SK-N-SH treated with all-trans-retinoic acid at 6 μM for 48 hours (cell line): ENCODE data around the gene CPT1A.

Source experiments
- ATAC-seq: fragments of 200-7000 bp; cut with Tn5 transposase; 3 replicates; pipeline ENCODE4 v1.9.1; 2020; ENCODE audit warnings: mild to moderate bottlenecking, moderate library complexity
- BACH2 ChIP-seq: fragments of 250-450 bp; sonication (Bioruptor Pico); IDR thresholded peaks from 2 replicates; pipeline ENCODE4 v1.9.0; 2021; ENCODE audit warnings: mild to moderate bottlenecking, borderline replicate concordance
- CSDC2 ChIP-seq: fragments of 250-450 bp; sonication (Bioruptor Pico); IDR thresholded peaks from 2 replicates; pipeline ENCODE4 v1.5.0; 2020; ENCODE audit warnings: mild to moderate bottlenecking, moderate library complexity
- ESRRG ChIP-seq: fragments of 250-450 bp; sonication (Bioruptor Pico); IDR thresholded peaks from 2 replicates; pipeline ENCODE4 v1.6.1; 2021; ENCODE audit warnings: mild to moderate bottlenecking
- GLIS3 ChIP-seq: fragments of 250-450 bp; sonication (Bioruptor Pico); IDR thresholded peaks from 2 replicates; pipeline ENCODE4 v1.5.0; 2020; ENCODE audit warnings: mild to moderate bottlenecking, moderate library complexity
- ISL1 ChIP-seq: fragments of 250-450 bp; sonication (Bioruptor Pico); IDR thresholded peaks from 2 replicates; pipeline ENCODE4 v2.1.2; 2022; ENCODE audit warnings: mild to moderate bottlenecking, moderate library complexity
- PATZ1 ChIP-seq: fragments of 250-450 bp; sonication (Bioruptor Pico); IDR thresholded peaks from 2 replicates; pipeline ENCODE4 v1.8.0; 2020; ENCODE audit warnings: mild to moderate bottlenecking, moderate library complexity, borderline replicate concordance
- PPARA ChIP-seq: fragments of 250-450 bp; sonication (Bioruptor Pico); IDR thresholded peaks from 2 replicates; pipeline ENCODE4 v1.5.0; 2020; ENCODE audit warnings: mild to moderate bottlenecking, borderline replicate concordance
- SNAI2 ChIP-seq: fragments of 250-450 bp; sonication (Bioruptor Pico); IDR thresholded peaks from 2 replicates; pipeline ENCODE4 v1.5.0; 2020; ENCODE audit warnings: mild to moderate bottlenecking, moderate library complexity
- TCF4 ChIP-seq: fragments of 250-450 bp; sonication (Bioruptor Pico); IDR thresholded peaks from 2 replicates; pipeline ENCODE4 v1.8.0; 2021; ENCODE audit warnings: mild to moderate bottlenecking, moderate library complexity, borderline replicate concordance
- TOX ChIP-seq: fragments of 250-450 bp; sonication (Bioruptor Pico); IDR thresholded peaks from 2 replicates; pipeline ENCODE4 v1.8.0; 2021; ENCODE audit warnings: mild to moderate bottlenecking, moderate library complexity, borderline replicate concordance
- ZFP3 ChIP-seq: fragments of 250-450 bp; sonication (Bioruptor Pico); IDR thresholded peaks from 2 replicates; pipeline ENCODE4 v1.5.0; 2020; ENCODE audit warnings: mild to moderate bottlenecking, moderate library complexity
- ZFP30 ChIP-seq: fragments of 450-650 bp; formaldehyde crosslinking; IDR thresholded peaks from 2 replicates; pipeline ENCODE4 v1.5.0; 2022; ENCODE audit warnings: mild to moderate bottlenecking, moderate library complexity
- ZNF70 ChIP-seq: fragments of 450-650 bp; formaldehyde crosslinking; IDR thresholded peaks from 2 replicates; pipeline ENCODE4 v1.5.0; 2020; ENCODE audit warnings: mild to moderate bottlenecking, moderate library complexity
- TF ChIP-seq, protein P1 (sequence below): fragments of 250-450 bp; sonication (Bioruptor Pico); IDR thresholded peaks from 2 replicates; pipeline ENCODE4 v1.5.0; 2020; ENCODE audit warnings: mild to moderate bottlenecking, moderate library complexity
- TF ChIP-seq, protein P2 (sequence below): fragments of 250-450 bp; sonication (Bioruptor Pico); IDR thresholded peaks from 2 replicates; pipeline ENCODE4 v1.5.1; 2020; ENCODE audit warnings: low read depth, mild to moderate bottlenecking, moderate library complexity
- TF ChIP-seq, protein P3 (sequence below): fragments of 250-450 bp; sonication (Bioruptor Pico); IDR thresholded peaks from 2 replicates; pipeline ENCODE4 v1.5.1; 2021; ENCODE audit warnings: mild to moderate bottlenecking, moderate library complexity

CPT1A gene

GRCh38 chr11:68735646-68736045 lies 106.1 kb downstream of the CPT1A start:
- TF ChIP-seq, protein P1, sequence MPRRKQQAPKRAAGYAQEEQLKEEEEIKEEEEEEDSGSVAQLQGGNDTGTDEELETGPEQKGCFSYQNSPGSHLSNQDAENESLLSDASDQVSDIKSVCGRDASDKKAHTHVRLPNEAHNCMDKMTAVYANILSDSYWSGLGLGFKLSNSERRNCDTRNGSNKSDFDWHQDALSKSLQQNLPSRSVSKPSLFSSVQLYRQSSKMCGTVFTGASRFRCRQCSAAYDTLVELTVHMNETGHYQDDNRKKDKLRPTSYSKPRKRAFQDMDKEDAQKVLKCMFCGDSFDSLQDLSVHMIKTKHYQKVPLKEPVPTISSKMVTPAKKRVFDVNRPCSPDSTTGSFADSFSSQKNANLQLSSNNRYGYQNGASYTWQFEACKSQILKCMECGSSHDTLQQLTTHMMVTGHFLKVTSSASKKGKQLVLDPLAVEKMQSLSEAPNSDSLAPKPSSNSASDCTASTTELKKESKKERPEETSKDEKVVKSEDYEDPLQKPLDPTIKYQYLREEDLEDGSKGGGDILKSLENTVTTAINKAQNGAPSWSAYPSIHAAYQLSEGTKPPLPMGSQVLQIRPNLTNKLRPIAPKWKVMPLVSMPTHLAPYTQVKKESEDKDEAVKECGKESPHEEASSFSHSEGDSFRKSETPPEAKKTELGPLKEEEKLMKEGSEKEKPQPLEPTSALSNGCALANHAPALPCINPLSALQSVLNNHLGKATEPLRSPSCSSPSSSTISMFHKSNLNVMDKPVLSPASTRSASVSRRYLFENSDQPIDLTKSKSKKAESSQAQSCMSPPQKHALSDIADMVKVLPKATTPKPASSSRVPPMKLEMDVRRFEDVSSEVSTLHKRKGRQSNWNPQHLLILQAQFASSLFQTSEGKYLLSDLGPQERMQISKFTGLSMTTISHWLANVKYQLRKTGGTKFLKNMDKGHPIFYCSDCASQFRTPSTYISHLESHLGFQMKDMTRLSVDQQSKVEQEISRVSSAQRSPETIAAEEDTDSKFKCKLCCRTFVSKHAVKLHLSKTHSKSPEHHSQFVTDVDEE (CRISPR knock-in tag): no peak
- TF ChIP-seq, protein P2, sequence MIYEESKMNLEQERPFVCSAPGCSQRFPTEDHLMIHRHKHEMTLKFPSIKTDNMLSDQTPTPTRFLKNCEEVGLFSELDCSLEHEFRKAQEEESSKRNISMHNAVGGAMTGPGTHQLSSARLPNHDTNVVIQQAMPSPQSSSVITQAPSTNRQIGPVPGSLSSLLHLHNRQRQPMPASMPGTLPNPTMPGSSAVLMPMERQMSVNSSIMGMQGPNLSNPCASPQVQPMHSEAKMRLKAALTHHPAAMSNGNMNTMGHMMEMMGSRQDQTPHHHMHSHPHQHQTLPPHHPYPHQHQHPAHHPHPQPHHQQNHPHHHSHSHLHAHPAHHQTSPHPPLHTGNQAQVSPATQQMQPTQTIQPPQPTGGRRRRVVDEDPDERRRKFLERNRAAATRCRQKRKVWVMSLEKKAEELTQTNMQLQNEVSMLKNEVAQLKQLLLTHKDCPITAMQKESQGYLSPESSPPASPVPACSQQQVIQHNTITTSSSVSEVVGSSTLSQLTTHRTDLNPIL (CRISPR knock-in tag): no peak
- no peak for TF ChIP-seq ZNF70 (CRISPR knock-in tag)
- TF ChIP-seq SNAI2 (CRISPR knock-in tag): no peak
- no peak for TF ChIP-seq ISL1 (CRISPR knock-in tag)
- ATAC-seq: no peak

DNA sequence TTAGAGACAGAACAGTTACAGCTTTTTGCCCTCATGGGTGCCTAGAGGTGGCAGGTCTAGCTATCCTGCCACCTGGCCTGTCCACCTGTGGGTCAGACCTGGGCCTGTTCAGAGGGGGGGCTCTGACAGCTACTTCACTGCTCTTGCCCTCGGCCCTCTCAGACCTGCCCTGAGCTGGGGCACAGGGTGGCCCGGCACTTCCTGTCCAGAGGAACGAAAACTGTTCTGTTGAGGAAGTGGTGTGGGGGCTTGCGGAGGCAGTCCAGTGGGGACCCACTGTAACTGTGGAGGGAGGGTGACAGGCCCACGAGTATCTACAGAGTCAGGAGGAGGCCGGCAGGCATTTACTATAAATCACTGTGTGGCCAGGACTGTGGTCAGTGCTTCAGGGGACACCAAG lies 106.6 kb downstream of the CPT1A start:
- no peak for ATAC-seq
- TF ChIP-seq ISL1 (CRISPR knock-in tag) (no peak), PPARA (CRISPR knock-in tag) (no peak), ZFP30 (CRISPR knock-in tag) (no peak), GLIS3 (CRISPR knock-in tag) (no peak), ESRRG (CRISPR knock-in tag) (no peak), TOX (CRISPR knock-in tag) (no peak), ZFP3 (CRISPR knock-in tag) (no peak)
- TF ChIP-seq, all 23 proteins: peak for 0

DNA sequence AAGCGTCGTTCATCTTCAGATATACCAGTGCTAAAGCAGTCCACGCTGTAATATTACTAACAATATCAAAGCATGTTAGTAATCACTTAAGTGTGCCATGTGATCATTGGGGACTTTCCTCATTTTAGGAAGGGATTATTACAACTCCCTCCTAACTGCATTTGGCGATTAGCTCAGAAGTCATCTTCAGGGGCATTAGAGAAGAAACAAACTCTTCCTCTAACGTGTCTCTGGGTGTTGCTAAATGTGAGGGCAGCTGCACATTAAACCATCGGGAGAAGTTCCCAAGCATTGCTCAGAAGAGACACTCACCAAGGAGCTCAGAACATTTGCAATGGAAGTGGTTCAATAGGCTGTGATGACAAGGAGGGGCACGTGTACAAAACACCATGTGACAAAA lies 107.6 kb downstream of the CPT1A start:
- ATAC-seq: no peak
- no peak for TF ChIP-seq PATZ1
- TF ChIP-seq, protein P2 (CRISPR knock-in tag): no peak
- TF ChIP-seq, protein P3, sequence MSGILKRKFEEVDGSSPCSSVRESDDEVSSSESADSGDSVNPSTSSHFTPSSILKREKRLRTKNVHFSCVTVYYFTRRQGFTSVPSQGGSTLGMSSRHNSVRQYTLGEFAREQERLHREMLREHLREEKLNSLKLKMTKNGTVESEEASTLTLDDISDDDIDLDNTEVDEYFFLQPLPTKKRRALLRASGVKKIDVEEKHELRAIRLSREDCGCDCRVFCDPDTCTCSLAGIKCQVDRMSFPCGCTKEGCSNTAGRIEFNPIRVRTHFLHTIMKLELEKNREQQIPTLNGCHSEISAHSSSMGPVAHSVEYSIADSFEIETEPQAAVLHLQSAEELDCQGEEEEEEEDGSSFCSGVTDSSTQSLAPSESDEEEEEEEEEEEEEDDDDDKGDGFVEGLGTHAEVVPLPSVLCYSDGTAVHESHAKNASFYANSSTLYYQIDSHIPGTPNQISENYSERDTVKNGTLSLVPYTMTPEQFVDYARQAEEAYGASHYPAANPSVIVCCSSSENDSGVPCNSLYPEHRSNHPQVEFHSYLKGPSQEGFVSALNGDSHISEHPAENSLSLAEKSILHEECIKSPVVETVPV: no peak

- ATAC-seq: peak; percentile 65; the same call in 1 of the 3 replicates
- TF ChIP-seq PATZ1: no peak
- TF ChIP-seq BACH2 (CRISPR knock-in tag): no peak
- no peak for TF ChIP-seq ZFP3 (CRISPR knock-in tag)
- TF ChIP-seq PPARA (CRISPR knock-in tag): no peak
- TF ChIP-seq TCF4 (CRISPR knock-in tag): no peak
- no peak for TF ChIP-seq CSDC2
- no peak for TF ChIP-seq ZNF70 (CRISPR knock-in tag)
- TF ChIP-seq, all 23 proteins: peak for 0
Measured at GRCh38 chr11:68727783-68728182, 113.9 kb downstream of the CPT1A start.
